Stimulated activated CD4-positive, alpha-beta T cell treated with anti-CD3 and anti-CD28 coated beads, Interleukin-4, amount 100 ng/mL, for 48 hours (primary cell): Measurements from ENCODE around the gene NUP153.

Experiments used
- DNase-seq, 2 donors: peaks; one replicate each; pipeline ENCODE4 v3.0.0-alpha.2; 2020; ENCODE audit warnings: low read depth in 2 of 2

NUP153 gene

GRCh38 chr6:17662585-17662984 lies 44.1 kb downstream of the NUP153 start:
- no peak for DNase-seq

- no peak for DNase-seq
Measured at GRCh38 chr6:17656644-17657043, 50.1 kb downstream of the NUP153 start.

- no peak for DNase-seq
Measured at GRCh38 chr6:17656092-17656491, 50.6 kb downstream of the NUP153 start.

GRCh38 chr6:17653198-17653882 lies 53.4 kb downstream of the NUP153 start:
- DNase-seq: no peak

GRCh38 chr6:17650656-17651309 lies 55.9 kb downstream of the NUP153 start:
- DNase-seq: no peak

GRCh38 chr6:17648745-17649144 lies 58.0 kb downstream of the NUP153 start:
- no peak for DNase-seq

- DNase-seq: no peak
Measured at GRCh38 chr6:17640477-17640917, 66.2 kb downstream of the NUP153 start.

- no peak for DNase-seq
Measured at GRCh38 chr6:17638212-17638715, 68.5 kb downstream of the NUP153 start.

GRCh38 chr6:17635568-17635967 lies 71.2 kb downstream of the NUP153 start:
- no peak for DNase-seq

- DNase-seq: no peak
Measured at GRCh38 chr6:17633465-17634188, 73.1 kb downstream of the NUP153 start.

- DNase-seq: no peak
Measured at GRCh38 chr6:17632934-17633333, 73.8 kb downstream of the NUP153 start.

- DNase-seq: no peak
Measured at GRCh38 chr6:17630511-17631073, 76.1 kb downstream of the NUP153 start.

GRCh38 chr6:17629824-17630510 lies 76.8 kb downstream of the NUP153 start:
- DNase-seq: no peak

- DNase-seq: no peak
Measured at GRCh38 chr6:17628873-17629272, 77.9 kb downstream of the NUP153 start.

- DNase-seq: no peak
Measured at GRCh38 chr6:17624396-17624795, 82.3 kb downstream of the NUP153 start.

GRCh38 chr6:17622144-17622543 lies 84.6 kb downstream of the NUP153 start:
- no peak for DNase-seq

- DNase-seq: no peak
Measured at GRCh38 chr6:17621003-17621402, 85.7 kb downstream of the NUP153 start.

- DNase-seq: no peak
Measured at GRCh38 chr6:17615794-17616193, 90.9 kb downstream of the NUP153 start.

GRCh38 chr6:17612048-17612447 lies 94.7 kb downstream of the NUP153 start:
- no peak for DNase-seq

GRCh38 chr6:17610835-17611234 lies 95.9 kb downstream of the NUP153 start:
- DNase-seq: no peak

- DNase-seq: no peak
Measured at GRCh38 chr6:17606606-17607005, 100.1 kb downstream of the NUP153 start.

- DNase-seq: no peak
Measured at GRCh38 chr6:17602888-17603287, 103.8 kb downstream of the NUP153 start.
